Non-pigmented ciliary epithelial cell (primary cell): ENCODE results near the gene PRKCH.

Experiments
- DNase-seq: peaks from one replicate; pipeline ENCODE4 v3.0.0-alpha.2; 2010; ENCODE audit warnings: low read depth

The PRKCH gene

GRCh38 chr14:61591862-61592261 lies 270.5 kb downstream of the PRKCH start:
- no peak for DNase-seq

DNA sequence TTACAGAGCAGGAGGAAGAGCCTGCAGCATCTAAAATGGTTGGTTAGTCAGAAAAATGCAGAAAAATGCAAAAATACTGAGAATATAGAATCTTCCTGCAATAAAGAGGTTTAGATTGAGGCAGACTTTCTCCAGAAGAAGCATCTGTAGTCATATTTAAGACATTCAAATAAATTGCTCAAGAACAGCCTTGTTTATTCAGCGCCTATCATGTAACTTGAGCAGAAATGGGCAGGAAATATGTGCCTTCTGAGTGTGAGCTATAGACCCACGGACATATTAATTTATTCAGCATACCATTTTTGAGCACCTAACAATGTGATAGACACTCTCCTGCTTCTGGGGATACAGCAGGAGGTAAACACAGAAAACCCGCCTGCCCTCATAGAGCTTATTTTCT lies 272.0 kb downstream of the PRKCH start:
- no peak for DNase-seq

DNA sequence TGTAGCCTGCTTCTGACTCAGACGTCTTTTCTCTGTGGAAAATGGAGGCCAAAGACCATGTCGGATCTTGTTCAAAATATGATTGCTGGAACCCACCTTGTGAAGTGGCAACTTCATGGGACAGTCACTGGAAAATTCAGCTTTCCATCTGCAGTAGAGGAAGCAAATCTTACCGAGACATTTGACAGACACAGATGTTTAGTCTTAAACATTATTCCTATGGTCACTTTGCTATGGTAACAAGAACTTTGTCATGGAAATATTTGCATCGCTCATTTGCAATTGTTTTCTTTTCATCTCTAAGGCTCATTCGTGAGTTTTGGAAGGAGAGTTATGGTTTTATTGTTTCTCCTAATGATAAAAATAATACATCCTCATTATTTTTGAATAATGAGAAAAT lies 275.6 kb downstream of the PRKCH start:
- DNase-seq = no peak

- no peak for DNase-seq
Observed at GRCh38 chr14:61598980-61599379, 277.6 kb downstream of the PRKCH start.

DNA sequence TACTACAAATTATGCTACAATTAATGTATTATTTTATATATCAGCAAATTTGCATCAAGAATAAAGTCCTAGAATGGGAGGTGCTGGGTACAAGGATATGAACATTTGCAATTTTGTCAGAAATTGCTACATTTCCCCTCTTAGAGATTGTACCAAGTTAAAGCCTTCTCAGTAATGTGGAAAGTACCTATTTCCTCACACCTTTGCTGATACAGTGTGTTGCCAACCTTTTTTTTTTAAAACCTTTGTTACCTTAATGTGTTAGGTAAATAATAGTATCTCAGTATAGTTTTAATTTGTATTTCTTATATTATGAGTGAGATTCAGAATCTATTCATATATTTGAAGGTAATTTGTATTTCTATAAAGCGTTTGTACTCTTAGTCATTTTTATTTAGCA lies 278.6 kb downstream of the PRKCH start:
- DNase-seq = no peak
